Keratinocyte (primary cell): ENCODE measurements around the gene ADAMTSL3. TPM values are rescaled to one million over a fixed set of nuclear protein-coding genes. Genes with fewer than 3 reads are reported as not detected.

Experiments used
- DNase-seq: peaks from one replicate; pipeline ENCODE4 v3.0.0-alpha.2; 2011; ENCODE audit warnings: low read depth, missing footprints, low spot score
- FAIRE-seq: peaks from 2 replicates; lab custom pipeline; 2011; peaks lifted over from hg19 to GRCh38; lab: Jason Lieb, UNC
- H2AFZ ChIP-seq: 2 replicates; pipeline ENCODE4 v1.6.0; 2012; ENCODE audit warnings: low read length, control low read depth, inconsistent platforms; ENCODE audit not compliant: control insufficient read depth
- H3K27ac ChIP-seq: 2 replicates; pipeline ENCODE4 v1.5.1; 2011; ENCODE audit warnings: low read length; ENCODE audit not compliant: control insufficient read depth, insufficient read depth
- H3K27me3 ChIP-seq: 3 replicates; pipeline ENCODE4 v1.6.0; 2011; ENCODE audit warnings: low read length; ENCODE audit not compliant: control insufficient read depth, insufficient read depth; ENCODE audit errors: extremely low read depth
- H3K36me3 ChIP-seq, 2 experiments: 2 replicates in 1 of 2; 3 replicates in 1 of 2; pipeline ENCODE4 v1.5.1; 2011; ENCODE audit warnings: low read length in 2 of 2, mild to moderate bottlenecking in 1 of 2; ENCODE audit not compliant: control insufficient read depth in 2 of 2, insufficient read depth in 2 of 2; ENCODE audit errors: extremely low read depth in 1 of 2
- H3K4me1 ChIP-seq: 3 replicates; pipeline ENCODE4 v1.5.1; 2011; ENCODE audit warnings: low read length; ENCODE audit not compliant: control insufficient read depth, insufficient read depth; ENCODE audit errors: extremely low read depth
- H3K4me2 ChIP-seq: 3 replicates; pipeline ENCODE4 v1.6.0; 2011; ENCODE audit warnings: low read depth, low read length; ENCODE audit not compliant: control insufficient read depth, insufficient read depth; ENCODE audit errors: extremely low read depth
- H3K4me3 ChIP-seq, 3 experiments: fragments of 200-600 bp in 1 of 3; sonication (generic) in 1 of 3; 2 replicates in 2 of 3; 3 replicates in 1 of 3; pipeline ENCODE4 v1.5.1; 2011 to 2016; ENCODE audit warnings: low read length in 3 of 3, mild to moderate bottlenecking in 3 of 3, control low read depth in 2 of 3, inconsistent platforms in 1 of 3, low read depth in 1 of 3, mixed read lengths in 1 of 3, mixed run types in 1 of 3, moderate library complexity in 1 of 3; ENCODE audit not compliant: control insufficient read depth in 2 of 3, insufficient read depth in 2 of 3; ENCODE audit errors: extremely low read depth in 1 of 3
- H3K79me2 ChIP-seq: 2 replicates; pipeline ENCODE4 v1.6.0; 2012; ENCODE audit warnings: low read length; ENCODE audit not compliant: control insufficient read depth, insufficient read depth
- H3K9ac ChIP-seq: 3 replicates; pipeline ENCODE4 v1.6.0; 2011; ENCODE audit warnings: low read length; ENCODE audit not compliant: control insufficient read depth, insufficient read depth; ENCODE audit errors: extremely low read depth
- H3K9me1 ChIP-seq: 3 replicates; pipeline ENCODE4 v1.6.0; 2011; ENCODE audit warnings: low read length; ENCODE audit not compliant: control insufficient read depth, insufficient read depth; ENCODE audit errors: extremely low read depth
- H3K9me3 ChIP-seq: 2 replicates; pipeline ENCODE4 v1.5.1; 2012; ENCODE audit warnings: low read depth, low read length; ENCODE audit not compliant: control insufficient read depth
- H4K20me1 ChIP-seq: 3 replicates; pipeline ENCODE4 v1.6.0; 2011; ENCODE audit warnings: low read length; ENCODE audit not compliant: control insufficient read depth, insufficient read depth; ENCODE audit errors: extremely low read depth
- EZH2 ChIP-seq: IDR thresholded peaks from one replicate; pipeline ENCODE4 v1.6.1; 2012; ENCODE audit warnings: inconsistent platforms, mild to moderate bottlenecking, low read length, moderate library complexity
- dilution Hi-C: fragments of 300-500 bp; cut with MboI; formaldehyde crosslinking; loops from one replicate; pipeline ENCODE4 v1.7.0; 2020; ENCODE audit warnings: low sequenced_read_pairs; ENCODE audit not compliant: extremely low pct_ligation_motif_present
- polyA plus RNA-seq, 5 experiments: library from polyadenylated mRNA; depleted of rRNA in 3 of 5; stranded (reverse) in 3 of 5; stranded (forward) in 1 of 5; unstranded in 1 of 5; fragments of >200 nt; gene quantifications; 1 replicate in 1 of 5; 2 replicates in 3 of 5; 3 replicates in 1 of 5; pipeline versions ENCODE4 v1.2.1 to v1.2.3, GENCODE V29; 2011 to 2012; ENCODE audit warnings: missing spikeins in 2 of 5, low read depth in 1 of 5, low replicate concordance in 1 of 5
- TF ChIP-seq, protein P1 (sequence below), 3 experiments: IDR thresholded peaks in 1 of 3; conservative IDR thresholded peaks in 1 of 3; optimal IDR thresholded peaks in 1 of 3; 2 replicates in 2 of 3; 3 replicates in 1 of 3; pipeline versions ENCODE3 to v1.5.1; 2011; ENCODE audit warnings: low read length in 3 of 3, mild to moderate bottlenecking in 3 of 3, moderate library complexity in 2 of 3, control low read depth in 1 of 3, inconsistent platforms in 1 of 3; ENCODE audit not compliant: insufficient read depth in 2 of 3; ENCODE audit errors: extremely low read depth in 1 of 3

ADAMTSL3 gene
- polyA plus RNA-seq, 1 donor (not counting 4 experiments of a cell fraction or from before 2014, with no cell fraction given) = 0.01 TPM

DNA sequence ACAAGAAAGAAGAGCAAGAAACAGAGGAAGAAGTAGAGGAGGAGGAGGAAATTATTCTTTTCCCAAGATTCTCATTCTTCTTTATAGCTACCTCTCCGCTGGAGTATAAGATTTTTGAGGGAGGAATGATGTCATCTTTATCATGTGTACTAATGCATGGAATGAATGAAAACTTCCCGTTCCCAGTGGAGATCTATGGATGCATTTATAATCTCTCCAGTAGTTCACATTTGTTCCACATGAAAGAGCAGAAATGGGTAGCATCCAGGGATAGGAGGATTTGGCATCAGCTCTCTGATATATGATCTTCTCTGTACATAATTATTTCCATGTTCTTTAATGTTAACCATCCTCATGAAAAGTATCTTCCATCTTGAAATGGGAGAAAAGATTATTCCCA lies 244.4 kb downstream of the ADAMTSL3 start:
- Histone ChIP-seq H3K9me1 (no peaks in the 10 kb centered on the region), H3K27me3 (peaks cover 3% of the 10 kb centered on the region), H2AFZ (no peak overlapping the region), H3K27ac (no peak overlapping the region), H3K9ac (no peak overlapping the region), H3K4me3 (no peak overlapping the region), H3K4me1 (no peaks in the 10 kb centered on the region), H3K36me3 (no peaks in the 10 kb centered on the region), H3K79me2 (no peaks in the 10 kb centered on the region), H3K9me3 (no peaks in the 10 kb centered on the region), H4K20me1 (no peaks in the 10 kb centered on the region), H3K4me2 (no peak overlapping the region)
- FAIRE-seq (no peak), DNase-seq (no peak)
- dilution Hi-C loops = no loop called here
- TF ChIP-seq, protein P1, sequence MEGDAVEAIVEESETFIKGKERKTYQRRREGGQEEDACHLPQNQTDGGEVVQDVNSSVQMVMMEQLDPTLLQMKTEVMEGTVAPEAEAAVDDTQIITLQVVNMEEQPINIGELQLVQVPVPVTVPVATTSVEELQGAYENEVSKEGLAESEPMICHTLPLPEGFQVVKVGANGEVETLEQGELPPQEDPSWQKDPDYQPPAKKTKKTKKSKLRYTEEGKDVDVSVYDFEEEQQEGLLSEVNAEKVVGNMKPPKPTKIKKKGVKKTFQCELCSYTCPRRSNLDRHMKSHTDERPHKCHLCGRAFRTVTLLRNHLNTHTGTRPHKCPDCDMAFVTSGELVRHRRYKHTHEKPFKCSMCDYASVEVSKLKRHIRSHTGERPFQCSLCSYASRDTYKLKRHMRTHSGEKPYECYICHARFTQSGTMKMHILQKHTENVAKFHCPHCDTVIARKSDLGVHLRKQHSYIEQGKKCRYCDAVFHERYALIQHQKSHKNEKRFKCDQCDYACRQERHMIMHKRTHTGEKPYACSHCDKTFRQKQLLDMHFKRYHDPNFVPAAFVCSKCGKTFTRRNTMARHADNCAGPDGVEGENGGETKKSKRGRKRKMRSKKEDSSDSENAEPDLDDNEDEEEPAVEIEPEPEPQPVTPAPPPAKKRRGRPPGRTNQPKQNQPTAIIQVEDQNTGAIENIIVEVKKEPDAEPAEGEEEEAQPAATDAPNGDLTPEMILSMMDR (optimal IDR thresholded peaks at IDR 0.05 in 1 of 3, IDR thresholded peaks at IDR 0.05 in 1 of 3, conservative IDR thresholded peaks at IDR 0.05 in 1 of 3; ENCODE audit: extremely low read depth in 1 of 3, insufficient read depth in 2 of 3, low read length in 3 of 3) = no peak
- no peak for TF ChIP-seq EZH2

DNA sequence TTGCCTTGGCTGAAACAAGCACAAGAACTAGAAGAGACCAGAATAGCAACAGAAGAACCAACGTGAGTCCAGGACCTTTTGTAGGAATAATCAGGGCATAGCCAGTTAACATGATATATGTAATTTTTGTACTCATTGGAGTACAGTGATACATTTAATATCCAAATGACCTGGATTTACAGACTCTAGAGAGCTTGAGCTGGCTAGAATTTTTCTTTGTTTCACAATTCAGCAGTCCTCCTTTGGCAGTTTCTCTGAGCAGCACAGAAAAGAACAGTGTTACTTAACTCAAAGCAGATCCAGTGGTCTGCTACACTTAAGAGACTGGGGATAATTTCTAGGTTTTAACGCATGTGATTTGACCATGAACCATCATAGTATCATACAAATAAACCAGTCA lies 245.7 kb downstream of the ADAMTSL3 start:
- H3K27ac ChIP-seq = no peak overlapping the region
- TF ChIP-seq, protein P1 (optimal IDR thresholded peaks at IDR 0.05 in 1 of 3, IDR thresholded peaks at IDR 0.05 in 1 of 3, conservative IDR thresholded peaks at IDR 0.05 in 1 of 3; ENCODE audit: extremely low read depth in 1 of 3, insufficient read depth in 2 of 3, low read length in 3 of 3) = no peak
- no peak for TF ChIP-seq EZH2
- dilution Hi-C loops = no loop called here
- DNase-seq = no peak
- no peaks in the 10 kb centered on the region for H3K36me3 ChIP-seq
- no peak for FAIRE-seq
- H4K20me1 ChIP-seq = no peaks in the 10 kb centered on the region
- peaks cover 3% of the 10 kb centered on the region for H3K27me3 ChIP-seq
- no peaks in the 10 kb centered on the region for H3K9me3 ChIP-seq
- H3K4me2 ChIP-seq = no peak overlapping the region
- no peak overlapping the region for H2AFZ ChIP-seq
- H3K9me1 ChIP-seq = no peaks in the 10 kb centered on the region
- H3K79me2 ChIP-seq = no peaks in the 10 kb centered on the region
- no peak overlapping the region for H3K9ac ChIP-seq
- no peaks in the 10 kb centered on the region for H3K4me1 ChIP-seq
- H3K4me3 ChIP-seq = no peak overlapping the region
